Ishikawa (cell line): Measurements from ENCODE around the gene SUN3.

Experiments used
- CEBPB ChIP-seq: IDR thresholded peaks from 2 replicates; pipeline ENCODE4 v1.6.1; 2012
- EGR1 ChIP-seq: IDR thresholded peaks from 2 replicates; pipeline ENCODE4 v1.6.1; 2012
- EP300 ChIP-seq: IDR thresholded peaks from 2 replicates; pipeline ENCODE4 v1.6.1; 2012; ENCODE audit warnings: borderline replicate concordance
- NFIC ChIP-seq: IDR thresholded peaks from 2 replicates; pipeline ENCODE4 v1.6.1; 2012
- RAD21 ChIP-seq: IDR thresholded peaks from 2 replicates; pipeline ENCODE4 v1.6.1; 2012; ENCODE audit warnings: low read depth
- TAF1 ChIP-seq: IDR thresholded peaks from 2 replicates; pipeline ENCODE4 v1.6.1; 2012; ENCODE audit warnings: low read depth, mild to moderate bottlenecking
- TCF12 ChIP-seq: IDR thresholded peaks from 2 replicates; pipeline ENCODE4 v1.6.1; 2012; ENCODE audit warnings: low read depth
- TF ChIP-seq, protein P1 (sequence below): IDR thresholded peaks from 2 replicates; pipeline ENCODE4 v1.6.1; 2012
- TF ChIP-seq, protein P2 (sequence below): IDR thresholded peaks from 2 replicates; pipeline ENCODE4 v1.6.1; 2012; ENCODE audit warnings: low read depth, mild to moderate bottlenecking
- TF ChIP-seq, protein P3 (sequence below): IDR thresholded peaks from 2 replicates; pipeline ENCODE4 v1.6.1; 2012

DNA sequence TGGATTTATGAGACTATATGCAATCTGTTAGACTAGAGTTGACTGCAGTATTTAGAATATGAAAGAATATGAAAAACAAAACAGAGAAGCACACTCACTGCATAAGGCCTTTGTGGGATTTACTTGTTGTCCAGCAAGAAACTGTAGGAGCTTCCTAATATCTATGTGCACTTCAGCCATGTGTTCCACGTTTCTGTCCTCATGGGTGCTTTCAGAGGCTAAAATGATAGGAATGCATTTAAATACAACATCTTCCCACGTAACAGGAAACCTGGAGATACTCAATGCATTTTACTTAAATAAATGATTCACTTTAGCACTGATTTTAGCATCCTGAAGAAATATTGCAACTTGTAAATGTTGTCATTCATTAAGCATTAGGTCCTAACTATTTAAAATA lies 61.2 kb downstream of the SUN3 start:
- TF ChIP-seq CEBPB (no peak), EP300 (no peak), RAD21 (no peak), EGR1 (no peak), TAF1 (no peak), NFIC (no peak), TCF12 (no peak)
- TF ChIP-seq, protein P1, sequence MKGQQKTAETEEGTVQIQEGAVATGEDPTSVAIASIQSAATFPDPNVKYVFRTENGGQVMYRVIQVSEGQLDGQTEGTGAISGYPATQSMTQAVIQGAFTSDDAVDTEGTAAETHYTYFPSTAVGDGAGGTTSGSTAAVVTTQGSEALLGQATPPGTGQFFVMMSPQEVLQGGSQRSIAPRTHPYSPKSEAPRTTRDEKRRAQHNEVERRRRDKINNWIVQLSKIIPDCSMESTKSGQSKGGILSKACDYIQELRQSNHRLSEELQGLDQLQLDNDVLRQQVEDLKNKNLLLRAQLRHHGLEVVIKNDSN = no peak
- TF ChIP-seq, protein P2, sequence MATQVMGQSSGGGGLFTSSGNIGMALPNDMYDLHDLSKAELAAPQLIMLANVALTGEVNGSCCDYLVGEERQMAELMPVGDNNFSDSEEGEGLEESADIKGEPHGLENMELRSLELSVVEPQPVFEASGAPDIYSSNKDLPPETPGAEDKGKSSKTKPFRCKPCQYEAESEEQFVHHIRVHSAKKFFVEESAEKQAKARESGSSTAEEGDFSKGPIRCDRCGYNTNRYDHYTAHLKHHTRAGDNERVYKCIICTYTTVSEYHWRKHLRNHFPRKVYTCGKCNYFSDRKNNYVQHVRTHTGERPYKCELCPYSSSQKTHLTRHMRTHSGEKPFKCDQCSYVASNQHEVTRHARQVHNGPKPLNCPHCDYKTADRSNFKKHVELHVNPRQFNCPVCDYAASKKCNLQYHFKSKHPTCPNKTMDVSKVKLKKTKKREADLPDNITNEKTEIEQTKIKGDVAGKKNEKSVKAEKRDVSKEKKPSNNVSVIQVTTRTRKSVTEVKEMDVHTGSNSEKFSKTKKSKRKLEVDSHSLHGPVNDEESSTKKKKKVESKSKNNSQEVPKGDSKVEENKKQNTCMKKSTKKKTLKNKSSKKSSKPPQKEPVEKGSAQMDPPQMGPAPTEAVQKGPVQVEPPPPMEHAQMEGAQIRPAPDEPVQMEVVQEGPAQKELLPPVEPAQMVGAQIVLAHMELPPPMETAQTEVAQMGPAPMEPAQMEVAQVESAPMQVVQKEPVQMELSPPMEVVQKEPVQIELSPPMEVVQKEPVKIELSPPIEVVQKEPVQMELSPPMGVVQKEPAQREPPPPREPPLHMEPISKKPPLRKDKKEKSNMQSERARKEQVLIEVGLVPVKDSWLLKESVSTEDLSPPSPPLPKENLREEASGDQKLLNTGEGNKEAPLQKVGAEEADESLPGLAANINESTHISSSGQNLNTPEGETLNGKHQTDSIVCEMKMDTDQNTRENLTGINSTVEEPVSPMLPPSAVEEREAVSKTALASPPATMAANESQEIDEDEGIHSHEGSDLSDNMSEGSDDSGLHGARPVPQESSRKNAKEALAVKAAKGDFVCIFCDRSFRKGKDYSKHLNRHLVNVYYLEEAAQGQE = no peak
- TF ChIP-seq, protein P3, sequence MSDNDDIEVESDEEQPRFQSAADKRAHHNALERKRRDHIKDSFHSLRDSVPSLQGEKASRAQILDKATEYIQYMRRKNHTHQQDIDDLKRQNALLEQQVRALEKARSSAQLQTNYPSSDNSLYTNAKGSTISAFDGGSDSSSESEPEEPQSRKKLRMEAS = no peak
